ENCODE data around the gene SRL. TPM values are rescaled to one million over a fixed set of nuclear protein-coding genes. Genes with fewer than 3 reads are reported as not detected.

Gene SRL
- total and polyA plus RNA-seq, 2 of the 13 experiments (the other 11 are each of a cell fraction or from before 2014, with no cell fraction given) = 0.05 TPM; not detected in 1

DNA sequence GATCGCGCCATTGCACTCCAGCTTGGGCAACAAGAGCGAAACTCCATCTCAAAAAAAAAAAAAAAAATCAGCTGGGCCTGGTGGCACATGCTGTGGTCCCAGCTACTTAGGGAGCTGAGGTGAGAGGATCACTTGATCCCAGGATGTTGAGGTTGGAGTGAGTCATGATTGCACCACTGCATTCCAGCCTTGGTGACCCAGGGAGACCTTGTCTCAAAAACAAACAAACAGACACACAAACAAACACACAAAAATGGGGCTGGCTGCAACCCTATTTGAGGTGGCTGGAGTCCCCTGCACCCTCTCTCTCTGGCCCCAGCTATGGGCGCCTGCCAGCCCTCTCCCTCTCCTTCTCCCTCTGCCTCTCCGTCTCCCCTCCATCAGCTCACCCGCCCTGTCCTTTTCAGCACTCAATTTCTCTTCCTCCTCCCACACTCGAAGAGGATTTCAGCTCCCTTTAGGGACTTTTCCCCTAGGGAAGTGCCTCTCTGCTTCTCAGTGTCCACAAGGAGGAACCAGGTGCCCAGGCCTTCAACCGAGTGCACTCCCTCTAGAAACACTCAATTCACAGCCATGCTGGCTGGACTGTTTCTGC lies 48.5 kb upstream of the SRL start (continued):
- TF ChIP-seq SAFB2 (CRISPR knock-in tag; IDR thresholded peaks at IDR 0.05; ENCODE audit: borderline replicate concordance, low read depth) (no peak), ZNF879 (CRISPR knock-in tag; IDR thresholded peaks at IDR 0.05) (no peak), MIER3 (CRISPR knock-in tag; IDR thresholded peaks at IDR 0.05; ENCODE audit: borderline replicate concordance) (0 out of 2 replicates have a peak, but pooled peaks have one; percentile 57), ZBTB1 (CRISPR knock-in tag; IDR thresholded peaks at IDR 0.05; ENCODE audit: borderline replicate concordance) (no peak), ZSCAN21 (CRISPR knock-in tag; IDR thresholded peaks at IDR 0.05; ENCODE audit: borderline replicate concordance) (no peak), RORA (CRISPR knock-in tag; IDR thresholded peaks at IDR 0.05) (no peak), ZNF792 (CRISPR knock-in tag; IDR thresholded peaks at IDR 0.05) (no peak), TGIF2 (CRISPR knock-in tag; IDR thresholded peaks at IDR 0.05) (0 out of 2 replicates have a peak, but pooled peaks have one; percentile 46), NR2F6 (IDR thresholded peaks at IDR 0.05) (peak; percentile 78), NR2F6 (CRISPR knock-in tag; IDR thresholded peaks at IDR 0.05) (peak; percentile 89), HDAC6 (IDR thresholded peaks at IDR 0.05; ENCODE audit: low read depth, low read length) (no peak), KAT8 (CRISPR knock-in tag; IDR thresholded peaks at IDR 0.05) (no peak), ZFP36L2 (CRISPR knock-in tag; IDR thresholded peaks at IDR 0.05) (no peak), NBN (conservative IDR thresholded peaks at IDR 0.05) (no peak), ATM (IDR thresholded peaks at IDR 0.05; ENCODE audit: borderline replicate concordance) (no peak), POLR2AphosphoS2 (IDR thresholded peaks at IDR 0.05; ENCODE audit: low read depth, low read length) (no peak), KLF15 (CRISPR knock-in tag; IDR thresholded peaks at IDR 0.05; ENCODE audit: borderline replicate concordance) (no peak), ZFAT (CRISPR knock-in tag; conservative IDR thresholded peaks at IDR 0.05) (no peak), DNMT3B (CRISPR knock-in tag; conservative IDR thresholded peaks at IDR 0.05) (no peak), GTF2F1 (IDR thresholded peaks at IDR 0.05; ENCODE audit: low read length) (no peak), ZNF878 (CRISPR knock-in tag; IDR thresholded peaks at IDR 0.05) (peak; percentile 49; the same call in 1 of the 2 replicates), PTBP1 (IDR thresholded peaks at IDR 0.05; ENCODE audit: low read depth, low read length, poor library complexity, severe bottlenecking) (no peak), ZFX (CRISPR knock-in tag; IDR thresholded peaks at IDR 0.05; ENCODE audit: low read depth) (0 out of 2 replicates have a peak, but pooled peaks have one; percentile 9)
- TF ChIP-seq, protein P1, sequence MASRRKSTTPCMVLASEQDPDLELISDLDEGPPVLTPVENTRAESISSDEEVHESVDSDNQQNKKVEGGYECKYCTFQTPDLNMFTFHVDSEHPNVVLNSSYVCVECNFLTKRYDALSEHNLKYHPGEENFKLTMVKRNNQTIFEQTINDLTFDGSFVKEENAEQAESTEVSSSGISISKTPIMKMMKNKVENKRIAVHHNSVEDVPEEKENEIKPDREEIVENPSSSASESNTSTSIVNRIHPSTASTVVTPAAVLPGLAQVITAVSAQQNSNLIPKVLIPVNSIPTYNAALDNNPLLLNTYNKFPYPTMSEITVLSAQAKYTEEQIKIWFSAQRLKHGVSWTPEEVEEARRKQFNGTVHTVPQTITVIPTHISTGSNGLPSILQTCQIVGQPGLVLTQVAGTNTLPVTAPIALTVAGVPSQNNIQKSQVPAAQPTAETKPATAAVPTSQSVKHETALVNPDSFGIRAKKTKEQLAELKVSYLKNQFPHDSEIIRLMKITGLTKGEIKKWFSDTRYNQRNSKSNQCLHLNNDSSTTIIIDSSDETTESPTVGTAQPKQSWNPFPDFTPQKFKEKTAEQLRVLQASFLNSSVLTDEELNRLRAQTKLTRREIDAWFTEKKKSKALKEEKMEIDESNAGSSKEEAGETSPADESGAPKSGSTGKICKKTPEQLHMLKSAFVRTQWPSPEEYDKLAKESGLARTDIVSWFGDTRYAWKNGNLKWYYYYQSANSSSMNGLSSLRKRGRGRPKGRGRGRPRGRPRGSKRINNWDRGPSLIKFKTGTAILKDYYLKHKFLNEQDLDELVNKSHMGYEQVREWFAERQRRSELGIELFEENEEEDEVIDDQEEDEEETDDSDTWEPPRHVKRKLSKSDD (CRISPR knock-in tag; IDR thresholded peaks at IDR 0.05; ENCODE audit: low read depth) = no peak
- TF ChIP-seq, protein P2, sequence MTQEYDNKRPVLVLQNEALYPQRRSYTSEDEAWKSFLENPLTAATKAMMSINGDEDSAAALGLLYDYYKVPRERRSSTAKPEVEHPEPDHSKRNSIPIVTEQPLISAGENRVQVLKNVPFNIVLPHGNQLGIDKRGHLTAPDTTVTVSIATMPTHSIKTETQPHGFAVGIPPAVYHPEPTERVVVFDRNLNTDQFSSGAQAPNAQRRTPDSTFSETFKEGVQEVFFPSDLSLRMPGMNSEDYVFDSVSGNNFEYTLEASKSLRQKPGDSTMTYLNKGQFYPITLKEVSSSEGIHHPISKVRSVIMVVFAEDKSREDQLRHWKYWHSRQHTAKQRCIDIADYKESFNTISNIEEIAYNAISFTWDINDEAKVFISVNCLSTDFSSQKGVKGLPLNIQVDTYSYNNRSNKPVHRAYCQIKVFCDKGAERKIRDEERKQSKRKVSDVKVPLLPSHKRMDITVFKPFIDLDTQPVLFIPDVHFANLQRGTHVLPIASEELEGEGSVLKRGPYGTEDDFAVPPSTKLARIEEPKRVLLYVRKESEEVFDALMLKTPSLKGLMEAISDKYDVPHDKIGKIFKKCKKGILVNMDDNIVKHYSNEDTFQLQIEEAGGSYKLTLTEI (CRISPR knock-in tag; conservative IDR thresholded peaks at IDR 0.05) = no peak
- TF ChIP-seq, protein P3, sequence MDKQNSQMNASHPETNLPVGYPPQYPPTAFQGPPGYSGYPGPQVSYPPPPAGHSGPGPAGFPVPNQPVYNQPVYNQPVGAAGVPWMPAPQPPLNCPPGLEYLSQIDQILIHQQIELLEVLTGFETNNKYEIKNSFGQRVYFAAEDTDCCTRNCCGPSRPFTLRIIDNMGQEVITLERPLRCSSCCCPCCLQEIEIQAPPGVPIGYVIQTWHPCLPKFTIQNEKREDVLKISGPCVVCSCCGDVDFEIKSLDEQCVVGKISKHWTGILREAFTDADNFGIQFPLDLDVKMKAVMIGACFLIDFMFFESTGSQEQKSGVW (CRISPR knock-in tag; IDR thresholded peaks at IDR 0.05; ENCODE audit: borderline replicate concordance) = no peak
- TF ChIP-seq, protein P4, sequence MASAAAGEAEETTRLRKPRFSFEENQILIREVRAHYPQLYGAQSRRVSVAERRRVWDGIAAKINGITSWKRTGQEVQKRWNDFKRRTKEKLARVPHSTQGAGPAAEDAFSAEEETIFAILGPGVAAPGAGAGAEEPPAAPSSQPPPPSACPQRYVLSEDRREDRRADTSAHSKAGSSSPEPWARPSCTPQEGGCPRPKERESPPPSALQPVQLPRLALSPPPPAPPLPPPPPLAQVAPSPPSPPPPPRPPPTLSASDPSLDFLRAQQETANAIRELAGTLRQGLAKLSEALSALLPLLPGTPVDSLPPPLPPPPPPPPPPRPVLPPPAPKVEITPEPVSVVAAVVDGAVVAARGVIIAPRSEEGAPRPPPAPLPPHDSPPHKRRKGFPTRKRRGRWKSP (CRISPR knock-in tag; IDR thresholded peaks at IDR 0.05) = peak; percentile 49; the same call in 1 of the 2 replicates

Measured in HepG2 (cell line).